GM12874 (cell line): ENCODE measurements around the gene CHMP2A.

Experiments used
- TF ChIP-seq, protein P1 (sequence below): IDR thresholded peaks from 2 replicates; pipeline ENCODE4 v1.5.1; 2011; ENCODE audit warnings: low read depth, mild to moderate bottlenecking, control low read depth, low read length, moderate library complexity; ENCODE audit not compliant: insufficient read depth

Gene CHMP2A

DNA sequence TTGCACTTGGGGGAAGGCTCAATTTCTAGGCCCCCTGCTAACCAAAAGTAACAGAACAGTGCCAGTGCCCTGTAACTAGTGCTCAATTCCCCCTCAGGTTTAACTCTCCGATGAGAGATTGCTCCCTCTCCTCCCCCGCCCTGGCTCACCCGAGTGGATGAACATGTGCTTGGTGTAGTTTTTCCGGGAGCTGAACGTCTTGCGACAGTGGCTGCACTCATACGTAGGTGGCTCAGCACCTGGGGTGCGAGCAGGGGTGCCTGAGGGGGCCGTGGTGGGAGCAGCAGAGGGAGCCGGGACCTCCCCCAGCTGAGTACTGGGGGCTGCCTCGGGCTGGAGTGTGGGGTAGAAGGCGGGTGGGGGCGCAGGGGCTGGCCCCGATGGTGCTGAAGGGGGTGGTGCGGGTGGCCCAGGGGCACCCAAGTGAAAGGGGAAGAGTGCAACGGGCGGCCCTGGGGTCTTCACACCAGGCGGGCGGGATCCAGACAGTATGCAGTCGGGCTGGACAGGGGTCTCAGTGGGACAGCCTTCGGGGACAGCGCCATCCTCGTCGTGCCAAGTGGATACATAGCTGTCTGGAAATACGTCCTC lies 38.6 kb downstream of the CHMP2A start:
- TF ChIP-seq, protein P1, sequence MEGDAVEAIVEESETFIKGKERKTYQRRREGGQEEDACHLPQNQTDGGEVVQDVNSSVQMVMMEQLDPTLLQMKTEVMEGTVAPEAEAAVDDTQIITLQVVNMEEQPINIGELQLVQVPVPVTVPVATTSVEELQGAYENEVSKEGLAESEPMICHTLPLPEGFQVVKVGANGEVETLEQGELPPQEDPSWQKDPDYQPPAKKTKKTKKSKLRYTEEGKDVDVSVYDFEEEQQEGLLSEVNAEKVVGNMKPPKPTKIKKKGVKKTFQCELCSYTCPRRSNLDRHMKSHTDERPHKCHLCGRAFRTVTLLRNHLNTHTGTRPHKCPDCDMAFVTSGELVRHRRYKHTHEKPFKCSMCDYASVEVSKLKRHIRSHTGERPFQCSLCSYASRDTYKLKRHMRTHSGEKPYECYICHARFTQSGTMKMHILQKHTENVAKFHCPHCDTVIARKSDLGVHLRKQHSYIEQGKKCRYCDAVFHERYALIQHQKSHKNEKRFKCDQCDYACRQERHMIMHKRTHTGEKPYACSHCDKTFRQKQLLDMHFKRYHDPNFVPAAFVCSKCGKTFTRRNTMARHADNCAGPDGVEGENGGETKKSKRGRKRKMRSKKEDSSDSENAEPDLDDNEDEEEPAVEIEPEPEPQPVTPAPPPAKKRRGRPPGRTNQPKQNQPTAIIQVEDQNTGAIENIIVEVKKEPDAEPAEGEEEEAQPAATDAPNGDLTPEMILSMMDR = no peak

DNA sequence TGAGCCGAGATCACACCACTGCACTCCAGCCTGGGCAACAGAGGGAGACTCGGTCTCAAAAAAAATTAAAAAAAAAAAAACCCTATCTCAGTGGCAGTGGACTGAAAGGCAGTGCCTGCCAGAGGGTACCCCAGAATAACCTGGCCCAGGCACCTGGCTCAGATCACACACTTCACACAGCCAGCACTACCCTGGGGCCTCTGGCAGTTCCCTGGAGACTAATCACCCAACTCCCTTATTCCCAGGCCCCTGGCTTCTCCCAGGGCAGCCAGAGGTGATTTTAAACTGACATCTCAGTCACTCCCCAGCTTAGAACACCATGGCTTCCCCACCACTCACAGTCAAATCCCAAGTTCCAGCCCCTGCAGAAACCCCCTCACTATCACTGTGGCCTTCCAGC lies 39.6 kb downstream of the CHMP2A start:
- TF ChIP-seq, protein P1 = no peak

DNA sequence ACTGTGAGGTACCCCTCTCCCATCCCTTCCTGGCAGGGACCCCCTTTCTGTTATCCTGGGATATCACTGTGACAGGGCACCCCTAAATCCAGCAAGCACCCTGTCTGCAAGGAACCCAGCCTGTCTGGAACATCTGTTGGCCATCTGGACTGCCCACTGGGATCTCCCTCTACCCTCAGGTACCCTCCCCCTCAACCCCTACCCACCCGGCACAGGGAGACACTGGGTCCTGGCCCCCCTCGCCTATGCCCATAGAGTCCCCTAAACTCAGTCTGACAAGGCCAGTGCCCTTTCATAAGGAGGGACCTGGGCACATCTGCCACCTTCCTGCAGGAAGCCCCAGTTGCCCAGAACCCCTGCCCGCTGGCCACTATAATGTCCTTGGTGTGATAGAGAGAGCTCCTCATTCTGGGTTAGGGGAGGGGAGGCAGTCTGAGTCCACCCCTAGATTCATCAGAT lies 40.3 kb downstream of the CHMP2A start:
- TF ChIP-seq, protein P1 = no peak

DNA sequence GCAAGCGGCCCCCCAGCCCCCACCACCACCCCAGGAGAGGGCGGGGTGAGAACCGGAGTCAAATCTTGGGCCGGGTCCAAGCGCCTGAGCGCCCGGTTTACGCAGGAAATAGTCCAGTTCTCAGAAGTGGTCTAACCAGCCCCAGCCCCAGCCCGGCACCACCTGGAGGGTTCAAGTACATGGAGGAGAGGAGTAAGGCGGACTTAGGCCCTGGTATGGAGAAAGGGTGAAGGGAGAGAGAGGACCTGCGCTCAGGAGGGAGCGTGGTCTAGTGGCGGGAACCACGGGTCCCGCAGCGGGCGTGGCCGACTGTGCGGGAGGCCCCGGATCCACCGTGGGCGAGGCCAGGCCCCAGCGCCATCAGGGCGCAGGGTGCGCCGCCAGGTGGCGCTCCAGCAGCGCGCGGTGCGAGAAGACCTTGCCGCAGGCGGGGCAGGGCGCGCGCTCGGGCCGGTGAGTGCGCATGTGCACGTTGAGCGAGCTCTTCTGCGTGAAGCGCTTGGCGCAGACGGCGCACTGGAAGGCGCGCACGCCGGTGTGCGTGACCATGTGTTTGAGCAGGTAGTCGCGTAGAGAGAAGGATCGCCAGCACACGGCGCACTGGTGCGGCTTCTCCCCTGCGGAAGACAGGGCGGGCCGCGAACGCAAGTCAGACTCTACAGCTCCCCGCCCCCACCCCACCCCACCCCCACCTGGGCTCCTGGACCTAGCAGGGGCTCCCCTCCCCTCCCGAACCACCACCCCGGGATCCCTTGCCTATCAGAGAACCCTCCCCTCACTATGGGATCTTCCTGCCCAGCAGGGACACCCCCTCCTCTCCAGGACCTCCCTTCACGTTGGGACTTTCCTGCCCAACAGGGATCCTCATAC lies 41.0 kb downstream of the CHMP2A start:
- TF ChIP-seq, protein P1 = peak; percentile 98

DNA sequence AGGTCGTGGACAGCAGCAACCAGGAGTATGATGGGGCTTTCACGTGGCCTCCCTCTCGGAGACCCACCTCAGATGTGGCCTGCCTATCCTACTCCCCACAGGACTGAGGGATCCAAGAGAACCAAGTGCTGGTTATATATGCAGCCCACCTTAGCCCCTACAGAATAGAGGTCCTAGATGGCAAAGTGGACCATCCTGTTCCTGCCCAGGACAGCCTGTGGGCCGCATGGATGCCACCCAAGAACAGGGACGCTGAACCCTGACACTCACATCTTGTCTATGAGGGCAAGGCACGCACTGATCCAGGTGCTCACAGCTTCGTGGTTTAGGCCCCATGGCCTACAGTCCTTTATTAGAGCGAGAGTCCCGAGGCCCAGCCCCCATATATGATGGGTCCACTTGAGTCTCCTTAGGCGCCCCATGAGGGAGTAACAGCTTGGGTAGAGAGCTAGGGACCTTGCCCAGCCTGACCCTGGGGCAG lies 41.7 kb downstream of the CHMP2A start:
- TF ChIP-seq, protein P1 = no peak

DNA sequence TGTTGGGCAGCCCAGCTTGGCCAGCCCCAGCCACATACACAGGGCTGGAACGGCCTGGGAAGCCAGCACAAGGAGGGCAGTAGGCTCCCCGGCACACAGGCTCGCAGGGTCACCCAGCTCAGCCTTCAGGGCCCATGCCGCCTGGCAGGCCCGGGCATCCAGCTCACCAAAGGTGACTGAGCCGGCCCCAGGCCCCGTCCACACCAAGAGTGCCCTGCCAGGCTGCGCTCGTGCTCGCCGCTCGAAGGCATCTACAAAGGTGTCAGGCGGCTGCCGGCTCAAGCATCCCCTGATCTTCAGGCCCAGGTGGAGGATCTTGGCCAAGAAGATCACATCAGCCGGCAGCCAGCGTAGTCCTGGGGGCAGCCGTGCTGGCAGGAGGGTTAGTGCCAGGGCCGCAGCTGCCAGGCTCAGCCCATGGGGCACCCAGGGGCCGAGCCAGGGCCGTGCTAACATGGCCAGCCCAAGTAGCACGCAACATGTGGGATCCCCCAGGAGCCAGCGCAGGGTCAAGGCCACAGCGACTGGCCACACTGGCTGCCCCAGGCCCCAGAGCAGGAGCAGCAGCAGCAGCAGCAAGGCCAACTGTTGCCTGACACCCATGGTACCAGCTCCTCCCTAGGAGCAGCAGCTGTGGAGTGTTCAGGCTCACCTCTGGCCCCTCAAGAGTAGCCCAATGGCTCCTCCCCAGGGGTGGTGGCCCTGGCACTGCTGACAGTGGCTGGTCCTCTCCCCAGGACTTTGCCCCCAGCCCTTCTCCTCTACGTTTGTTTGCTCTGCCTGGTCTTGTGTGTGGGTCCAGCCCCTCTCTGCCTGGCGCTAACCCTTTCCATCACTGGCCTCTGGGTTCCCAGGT lies 43.3 kb downstream of the CHMP2A start, which contains the start of gene SLC27A5:
SLC27A5 (minus strand) TSS at position 640 of the 856 bp plus-strand sequence; CDS start at position 603, 37 bp downstream.
- TF ChIP-seq, protein P1 = no peak
